ENCODE data around the gene NAV2.

NAV2 gene

DNA sequence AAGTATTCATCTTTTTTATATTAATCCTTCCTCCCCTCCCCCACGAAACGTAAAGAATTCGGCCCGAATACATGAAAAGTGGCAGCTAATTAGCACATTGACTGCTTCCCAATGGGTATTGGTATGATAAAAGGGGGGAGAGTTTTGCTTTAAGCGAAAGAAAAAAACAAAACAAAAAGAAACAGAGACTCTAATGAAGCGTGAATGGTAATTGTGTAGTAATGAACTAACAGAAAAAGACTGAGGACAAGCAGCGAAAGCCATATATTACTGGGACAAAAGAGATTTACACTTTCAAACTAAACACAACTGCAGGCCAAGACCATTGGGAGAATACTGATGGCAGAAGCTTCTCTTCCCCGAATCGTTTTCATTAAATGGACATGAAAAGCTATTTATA, 445.1 kb downstream of the NAV2 start:
- Histone ChIP-seq H3K9ac (ENCODE audit: low read depth, low read length) (no peak overlapping the region; the same call in 1 of the 2 replicates), H3K36me3 (ENCODE audit: insufficient read depth, low read length) (no peaks in the 10 kb centered on the region), H3K4me1 (ENCODE audit: insufficient read depth, low read length) (peaks cover 20% of the 10 kb centered on the region)

GRCh38 chr11:20158597-20159257, 446.1 kb downstream of the NAV2 start:
- H3K36me3 ChIP-seq (ENCODE audit: insufficient read depth, low read length), result no peaks in the 10 kb centered on the region
- no peak overlapping the region for H3K9ac ChIP-seq (ENCODE audit: low read depth, low read length)
- no peaks in the 10 kb centered on the region for H3K9me3 ChIP-seq (ENCODE audit: control insufficient read depth, insufficient read depth, low read length)
- peaks cover 20% of the 10 kb centered on the region for H3K4me1 ChIP-seq (ENCODE audit: insufficient read depth, low read length)

More for the DNA sequence above, 445.1 kb downstream of the NAV2 start:
- no peaks in the 10 kb centered on the region for H3K9me3 ChIP-seq (ENCODE audit: control insufficient read depth, insufficient read depth, low read length)

GRCh38 chr11:20159466-20160381, 447.1 kb downstream of the NAV2 start:
- Histone ChIP-seq H3K4me1 (ENCODE audit: insufficient read depth, low read length) (peaks cover 10% of the 10 kb centered on the region), H3K9ac (ENCODE audit: low read depth, low read length) (peak overlapping the region; percentile 20; the same call in 1 of the 2 replicates), H3K9me3 (ENCODE audit: control insufficient read depth, insufficient read depth, low read length) (no peaks in the 10 kb centered on the region), H3K36me3 (ENCODE audit: insufficient read depth, low read length) (no peaks in the 10 kb centered on the region)

- Histone ChIP-seq H3K36me3 (ENCODE audit: insufficient read depth, low read length) (no peaks in the 10 kb centered on the region), H3K4me1 (ENCODE audit: insufficient read depth, low read length) (peaks cover 9% of the 10 kb centered on the region), H3K9ac (ENCODE audit: low read depth, low read length) (peak within 1 kb of the TSS; percentile 20; the same call in 1 of the 2 replicates), H3K9me3 (ENCODE audit: control insufficient read depth, insufficient read depth, low read length) (no peaks in the 10 kb centered on the region)
These were observed 448.0 kb downstream of the NAV2 start, which contains the start of gene DBX1 for GRCh38 chr11:20160425-20161229. Gene DBX1, minus strand, starts transcription at chr11:20160475. Its CDS starts 151 bp downstream, at chr11:20160324.

DNA sequence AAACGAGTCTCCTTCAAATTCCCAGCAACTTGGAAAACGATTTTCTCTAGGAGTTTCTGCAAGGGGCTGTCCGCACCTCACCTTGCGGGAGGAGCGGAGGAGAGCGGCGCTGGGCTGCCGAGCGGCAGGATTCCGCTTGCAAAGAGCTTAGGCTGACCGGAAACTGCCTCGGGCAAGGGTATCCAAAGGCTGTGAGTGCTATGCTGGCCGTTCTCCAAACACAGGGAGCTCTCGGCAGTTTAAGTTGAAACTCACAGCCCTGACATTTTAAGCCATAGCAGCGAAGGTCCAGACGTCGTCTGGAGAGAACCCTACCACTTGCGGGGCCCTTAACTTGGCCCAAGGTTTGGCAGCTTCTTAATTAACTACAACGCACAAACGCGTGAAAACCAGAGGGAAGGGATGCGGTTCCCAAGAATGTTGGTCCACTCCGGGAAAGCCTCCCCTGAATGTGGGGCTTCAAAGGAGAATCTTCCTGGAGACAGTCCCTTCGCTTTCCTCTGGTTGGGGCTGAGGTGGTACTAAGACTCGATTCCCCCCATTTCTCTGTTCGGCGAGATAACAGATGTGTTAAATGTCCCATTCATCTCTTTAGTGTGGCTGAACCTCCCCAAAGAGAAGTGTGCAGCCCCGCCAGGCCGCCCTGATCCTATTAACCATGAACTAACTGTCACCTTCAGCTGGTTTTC, 448.7 kb downstream of the NAV2 start:
- Histone ChIP-seq H3K9ac (ENCODE audit: low read depth, low read length) (peak overlapping the region; percentile 24; the same call in 1 of the 2 replicates), H3K4me1 (ENCODE audit: insufficient read depth, low read length) (peaks cover 9% of the 10 kb centered on the region), H3K9me3 (ENCODE audit: control insufficient read depth, insufficient read depth, low read length) (no peaks in the 10 kb centered on the region), H3K36me3 (ENCODE audit: insufficient read depth, low read length) (no peaks in the 10 kb centered on the region)

DNA sequence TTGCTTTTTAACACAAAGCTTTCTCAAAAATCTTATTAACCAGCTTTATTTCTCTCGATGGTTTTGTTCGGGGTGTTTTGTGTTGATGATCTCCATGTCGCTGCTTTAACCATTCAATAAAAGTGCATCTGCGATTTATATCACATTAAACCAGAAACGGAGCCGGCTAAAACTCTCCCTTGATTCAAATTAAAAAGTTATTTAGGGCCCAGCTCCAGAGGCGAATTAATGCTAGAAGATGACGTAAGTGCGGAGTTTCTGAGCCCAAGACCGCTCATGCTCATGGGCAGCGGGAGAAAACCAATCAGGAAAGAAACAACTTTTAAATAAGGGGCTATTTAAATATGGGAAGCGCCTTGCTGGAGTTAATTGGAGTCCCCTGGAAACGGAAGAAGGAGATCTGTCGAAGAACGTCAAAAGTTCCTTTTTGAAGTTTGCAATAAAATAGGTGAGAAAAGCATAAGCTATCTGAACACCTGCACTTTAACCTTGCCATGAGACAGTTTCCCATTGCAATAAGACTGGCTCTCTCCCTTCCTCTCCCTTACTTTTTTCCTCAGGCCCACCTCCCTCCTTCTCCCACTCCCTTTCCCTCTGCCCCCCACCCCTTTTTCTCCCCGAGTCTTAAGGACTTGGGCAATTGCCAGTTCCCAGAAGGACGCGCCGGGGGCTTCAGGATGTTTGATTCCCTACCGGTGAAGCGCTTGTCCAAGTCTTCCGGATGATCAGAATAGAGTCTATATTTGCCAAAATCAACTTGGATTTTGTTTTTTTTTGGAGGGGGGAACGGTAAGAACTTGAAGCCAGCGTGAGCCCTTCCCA, 449.5 kb downstream of the NAV2 start:
- Histone ChIP-seq H3K9ac (ENCODE audit: low read depth, low read length) (peak overlapping the region; percentile 24; the same call in 1 of the 2 replicates), H3K4me1 (ENCODE audit: insufficient read depth, low read length) (peaks cover 9% of the 10 kb centered on the region), H3K9me3 (ENCODE audit: control insufficient read depth, insufficient read depth, low read length) (no peaks in the 10 kb centered on the region), H3K36me3 (ENCODE audit: insufficient read depth, low read length) (no peaks in the 10 kb centered on the region)

- H3K9me3 ChIP-seq (ENCODE audit: control insufficient read depth, insufficient read depth, low read length), result no peaks in the 10 kb centered on the region
- no peaks in the 10 kb centered on the region for H3K36me3 ChIP-seq (ENCODE audit: insufficient read depth, low read length)
- peaks cover 5% of the 10 kb centered on the region for H3K4me1 ChIP-seq (ENCODE audit: insufficient read depth, low read length)
- peak overlapping the region; percentile 59 for H3K9ac ChIP-seq (ENCODE audit: low read depth, low read length)
These were observed 450.5 kb downstream of the NAV2 start for GRCh38 chr11:20162824-20163782.

DNA sequence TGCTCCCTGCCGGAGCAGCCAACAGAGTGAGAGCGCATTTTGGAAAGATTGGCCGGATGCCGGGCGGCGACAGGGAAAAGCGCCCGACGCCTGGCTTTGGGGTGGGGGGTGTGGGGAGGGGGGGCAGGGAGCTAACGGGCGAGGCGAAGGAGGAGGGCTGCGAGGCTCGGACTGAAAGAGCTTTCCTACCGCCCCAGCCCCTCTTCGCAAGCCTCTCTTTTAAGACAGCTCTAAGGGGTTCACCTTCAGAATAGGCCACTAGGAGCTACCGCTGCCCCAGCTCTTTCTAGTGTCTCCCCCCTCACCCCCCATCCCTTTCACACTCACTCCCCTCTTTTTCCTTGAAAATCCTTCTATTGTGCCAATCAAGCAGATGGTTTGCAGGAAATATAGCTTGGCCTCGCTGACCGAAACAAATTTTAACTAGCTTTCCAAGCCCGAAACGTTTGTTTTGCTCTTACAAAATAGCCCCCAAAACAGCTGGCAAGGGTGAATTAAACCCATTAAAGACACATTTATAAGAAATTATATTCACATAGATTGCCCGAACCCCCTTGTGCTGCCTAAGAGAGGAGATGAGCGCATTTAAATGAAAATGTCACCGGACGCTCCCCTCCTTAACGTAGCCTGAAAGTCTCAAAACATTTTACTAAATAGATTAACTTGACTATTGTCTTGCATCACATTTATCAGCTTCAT, 451.3 kb downstream of the NAV2 start:
- H3K4me1 ChIP-seq (ENCODE audit: insufficient read depth, low read length), result peaks cover 5% of the 10 kb centered on the region
- H3K36me3 ChIP-seq (ENCODE audit: insufficient read depth, low read length), result no peaks in the 10 kb centered on the region
- no peaks in the 10 kb centered on the region for H3K9me3 ChIP-seq (ENCODE audit: control insufficient read depth, insufficient read depth, low read length)
- peak overlapping the region; percentile 59; the same call in 1 of the 2 replicates for H3K9ac ChIP-seq (ENCODE audit: low read depth, low read length)

All from ES-I3 (cell line).